HepG2 (cell line): ENCODE data around the gene DCLK1. TPM values are rescaled to one million over a fixed set of nuclear protein-coding genes. Genes with fewer than 3 reads are reported as not detected.

Experiments used
- ATAC-seq: fragments of 200-7000 bp; cut with Tn5 transposase; 3 replicates; pipeline ENCODE4 v1.9.1; 2020; ENCODE audit warnings: mild to moderate bottlenecking, moderate library complexity
- BruUV-seq: library from RNA; stranded (reverse); fragments of 400-500 nt; replicated peaks from 2 replicates; lab custom pipeline; 2021; lab: Mats Ljungman, UMichigan
- CTCF ChIA-PET: fragments of 300-600 bp; formaldehyde crosslinking; extraction: SDS; loops from one replicate; lab custom pipeline; 2021; ENCODE audit warnings: low total read pairs, inconsistent platforms, low intra/inter-chr PET ratio; lab: Yijun Ruan, JAX
- POLR2A ChIA-PET: fragments of 350-600 bp; sonication (Branson Sonifier 250); formaldehyde crosslinking; loops from one replicate; lab custom pipeline; 2020; ENCODE audit warnings: antibody characterized with exemption, inconsistent platforms; lab: Yijun Ruan, JAX
- DNase-seq: peaks from one replicate; pipeline ENCODE4 v3.0.0-alpha.2; 2015; ENCODE audit warnings: low spot score
- FAIRE-seq: peaks from 3 replicates; lab custom pipeline; 2011; peaks lifted over from hg19 to GRCh38; lab: Jason Lieb, UNC
- H2AFZ ChIP-seq: one replicate; pipeline ENCODE4 v1.6.1; 2011; ENCODE audit warnings: low read length, inconsistent platforms
- H3K27ac ChIP-seq: fragments of 300-600 bp; 3 replicates; pipeline ENCODE4 v1.8.0; 2011; ENCODE audit warnings: mixed run types, mild to moderate bottlenecking, mixed read lengths, low read length, inconsistent platforms; ENCODE audit not compliant: insufficient read depth; ENCODE audit errors: extremely low read length
- H3K27me3 ChIP-seq, 2 experiments: fragments of 200-600 bp in 1 of 2; 2 replicates in 1 of 2; 3 replicates in 1 of 2; pipeline versions ENCODE4 v1.6.0 to v1.8.0; 2011; ENCODE audit warnings: low read length in 2 of 2, mild to moderate bottlenecking in 2 of 2, moderate library complexity in 2 of 2, inconsistent platforms in 1 of 2; ENCODE audit not compliant: insufficient read depth in 2 of 2, control insufficient read depth in 1 of 2
- H3K36me3 ChIP-seq, 2 experiments: fragments of 200-600 bp in 1 of 2; replicated peaks in 1 of 2; 2 replicates in 1 of 2; 3 replicates in 1 of 2; pipeline versions ENCODE4 v1.5.1 to v1.8.0; 2011; ENCODE audit warnings: low read length in 2 of 2, inconsistent platforms in 1 of 2; ENCODE audit not compliant: insufficient read depth in 2 of 2, control insufficient read depth in 1 of 2
- H3K4me1 ChIP-seq: 2 replicates; pipeline ENCODE4 v1.5.1; 2012; ENCODE audit warnings: low read length, inconsistent platforms; ENCODE audit not compliant: insufficient read depth
- H3K4me2 ChIP-seq: 2 replicates; pipeline ENCODE4 v1.6.0; 2011; ENCODE audit warnings: low read depth, low read length, inconsistent platforms
- H3K4me3 ChIP-seq, 3 experiments: fragments of 200-600 bp in 1 of 3; sonication (generic), shearing (Covaris generic) in 1 of 3; replicated peaks in 1 of 3; 2 replicates each; pipeline ENCODE4 v1.5.1; 2011 to 2016; ENCODE audit warnings: low read length in 3 of 3, inconsistent platforms in 2 of 3, low read depth in 2 of 3, mild to moderate bottlenecking in 2 of 3, control low read depth in 1 of 3, mixed read lengths in 1 of 3; ENCODE audit not compliant: insufficient read depth in 1 of 3
- H3K79me2 ChIP-seq: one replicate; pipeline ENCODE4 v1.6.1; 2011; ENCODE audit warnings: low read length, inconsistent platforms; ENCODE audit not compliant: insufficient read depth
- H3K9ac ChIP-seq: 2 replicates; pipeline ENCODE4 v1.6.0; 2011; ENCODE audit warnings: mild to moderate bottlenecking, low read depth, low read length, inconsistent platforms; ENCODE audit not compliant: insufficient read depth
- H3K9me3 ChIP-seq: 2 replicates; pipeline ENCODE4 v1.5.1; 2012; ENCODE audit warnings: mild to moderate bottlenecking, low read length
- H4K20me1 ChIP-seq: 2 replicates; pipeline ENCODE4 v1.6.0; 2011; ENCODE audit warnings: inconsistent platforms, mild to moderate bottlenecking, low read length, moderate library complexity; ENCODE audit not compliant: insufficient read depth
- ZNF768 ChIP-seq: sonication (generic); formaldehyde crosslinking; IDR thresholded peaks from 2 replicates; pipeline ENCODE4 v1.4.0; 2020; ENCODE audit warnings: missing genetic modification reagents
- WGBS: methylation state at CpG from one replicate; pipeline ENCODE4 v1.1.6; 2017; ENCODE audit warnings: low lambda C conversion rate; 5-methylcytosine and 5-hydroxymethylcytosine counted together
- in situ Hi-C: cut with HindIII; loops from 2 replicates; pipeline ENCODE4 v1.10.0; 2017; ENCODE audit warnings: low pct_unique_long_range_greater_than_20kb; ENCODE audit not compliant: extremely low pct_ligation_motif_present
- intact Hi-C: fragments of 100-400 bp; cut with micrococcal nuclease; formaldehyde crosslinking; loops from one replicate; pipeline ENCODE4 v1.10.0; 2022; ENCODE audit not compliant: unreplicated experiment
- polyA plus RNA-seq, 8 experiments: library from polyadenylated mRNA; depleted of rRNA in 3 of 8; stranded (reverse) in 7 of 8; unstranded in 1 of 8; fragments of >200 nt; fragmentation: Illumina TruSeq in 4 of 8; extraction: Trizol in 4 of 8; gene quantifications; 2 replicates each; pipeline versions ENCODE4 v1.2.1 to v1.2.3, GENCODE V29; 2011 to 2016; ENCODE audit warnings: low read depth in 4 of 8, missing spikeins in 1 of 8, mixed read lengths in 1 of 8; ENCODE audit not compliant: insufficient read depth in 1 of 8
- total RNA-seq, 5 experiments: library from RNA; depleted of rRNA; stranded (reverse); fragments of >200 nt; fragmentation: Illumina TruSeq; extraction: Trizol; gene quantifications; 2 replicates each; pipeline ENCODE4 v1.2.3, GENCODE V29; 2016; ENCODE audit warnings: low read depth in 1 of 5
- TF ChIP-seq, protein P1 (sequence below): sonication (generic); formaldehyde crosslinking; IDR thresholded peaks from 2 replicates; pipeline ENCODE4 v1.5.0; 2020; ENCODE audit warnings: mild to moderate bottlenecking, missing genetic modification reagents, borderline replicate concordance
- TF ChIP-seq, protein P2 (sequence below): fragments of 450-650 bp; IDR thresholded peaks from 2 replicates; pipeline ENCODE4 v1.6.1; 2016

Gene DCLK1
- total and polyA plus RNA-seq, 2 of the 13 experiments (the other 11 are each of a cell fraction or from before 2014, with no cell fraction given), result not detected

DNA sequence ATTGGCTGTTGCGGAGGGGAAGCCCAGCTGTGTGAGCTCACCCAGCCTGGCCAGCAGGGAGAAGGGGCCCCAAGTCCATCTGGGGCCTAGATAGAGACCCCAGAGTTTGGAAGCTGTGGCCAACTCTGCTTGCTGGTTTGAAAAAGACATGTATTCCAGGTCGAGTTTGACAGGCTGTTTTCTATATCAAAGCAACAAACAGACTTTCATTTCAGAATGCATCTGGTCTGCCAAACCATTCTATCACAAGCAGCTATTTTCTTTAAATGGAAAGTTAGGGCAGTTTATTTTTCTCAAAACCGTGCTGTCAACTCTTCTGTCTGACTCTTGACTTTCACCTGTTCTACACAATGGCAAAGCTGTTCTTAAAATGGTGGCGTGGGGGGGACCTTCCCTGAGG is 185.8 kb downstream of the DCLK1 start (continued):
- TF ChIP-seq, protein P1, sequence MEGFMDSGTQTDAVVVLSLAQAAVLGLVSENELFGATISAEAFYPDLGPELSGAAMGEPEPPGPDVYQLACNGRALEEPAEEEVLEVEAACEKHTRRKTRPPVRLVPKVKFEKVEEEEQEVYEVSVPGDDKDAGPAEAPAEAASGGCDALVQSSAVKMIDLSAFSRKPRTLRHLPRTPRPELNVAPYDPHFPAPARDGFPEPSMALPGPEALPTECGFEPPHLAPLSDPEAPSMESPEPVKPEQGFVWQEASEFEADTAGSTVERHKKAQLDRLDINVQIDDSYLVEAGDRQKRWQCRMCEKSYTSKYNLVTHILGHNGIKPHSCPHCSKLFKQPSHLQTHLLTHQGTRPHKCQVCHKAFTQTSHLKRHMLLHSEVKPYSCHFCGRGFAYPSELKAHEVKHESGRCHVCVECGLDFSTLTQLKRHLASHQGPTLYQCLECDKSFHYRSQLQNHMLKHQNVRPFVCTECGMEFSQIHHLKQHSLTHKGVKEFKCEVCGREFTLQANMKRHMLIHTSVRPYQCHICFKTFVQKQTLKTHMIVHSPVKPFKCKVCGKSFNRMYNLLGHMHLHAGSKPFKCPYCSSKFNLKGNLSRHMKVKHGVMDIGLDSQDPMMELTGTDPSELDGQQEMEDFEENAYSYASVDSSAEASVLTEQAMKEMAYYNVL (CRISPR knock-in tag), result no peak

DNA sequence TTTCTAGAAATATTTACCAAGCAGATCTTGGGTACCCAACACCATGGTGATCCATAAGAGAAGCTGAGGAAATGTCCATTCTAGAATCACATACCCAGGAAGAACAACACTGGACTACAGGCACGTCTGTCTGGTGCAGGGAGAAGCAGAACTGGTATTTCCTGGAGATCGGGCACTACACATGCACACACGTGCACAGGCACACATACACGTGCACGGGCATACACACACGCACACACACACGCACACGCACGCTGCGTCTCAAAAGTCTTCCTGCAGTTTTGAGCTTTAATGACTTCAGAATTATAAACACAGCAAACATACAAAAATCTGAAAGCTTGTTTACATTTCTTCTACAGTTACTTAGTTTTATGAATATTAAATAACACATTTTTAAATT is 189.8 kb downstream of the DCLK1 start:
- no peaks in the 10 kb centered on the region for H3K4me1 ChIP-seq
- ATAC-seq, result no peak
- no peak overlapping the region for H3K9ac ChIP-seq
- no TSS peak for BruUV-seq
- in situ Hi-C loops, result no loop called here
- no peaks in the 10 kb centered on the region for H4K20me1 ChIP-seq
- no peaks in the 10 kb centered on the region for H3K36me3 ChIP-seq
- WGBS, result 47% methylated on average over 8 of the region's 10 CpGs
- no peak overlapping the region for H3K4me3 ChIP-seq
- H2AFZ ChIP-seq, result no peak overlapping the region
- intact Hi-C loops, result no loop called here
- POLR2A ChIA-PET, result no interaction called here
- FAIRE-seq, result no peak
- TF ChIP-seq, protein P2, sequence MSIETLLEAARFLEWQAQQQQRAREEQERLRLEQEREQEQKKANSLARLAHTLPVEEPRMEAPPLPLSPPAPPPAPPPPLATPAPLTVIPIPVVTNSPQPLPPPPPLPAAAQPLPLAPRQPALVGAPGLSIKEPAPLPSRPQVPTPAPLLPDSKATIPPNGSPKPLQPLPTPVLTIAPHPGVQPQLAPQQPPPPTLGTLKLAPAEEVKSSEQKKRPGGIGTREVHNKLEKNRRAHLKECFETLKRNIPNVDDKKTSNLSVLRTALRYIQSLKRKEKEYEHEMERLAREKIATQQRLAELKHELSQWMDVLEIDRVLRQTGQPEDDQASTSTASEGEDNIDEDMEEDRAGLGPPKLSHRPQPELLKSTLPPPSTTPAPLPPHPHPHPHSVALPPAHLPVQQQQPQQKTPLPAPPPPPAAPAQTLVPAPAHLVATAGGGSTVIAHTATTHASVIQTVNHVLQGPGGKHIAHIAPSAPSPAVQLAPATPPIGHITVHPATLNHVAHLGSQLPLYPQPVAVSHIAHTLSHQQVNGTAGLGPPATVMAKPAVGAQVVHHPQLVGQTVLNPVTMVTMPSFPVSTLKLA, result peak; percentile 96
- TF ChIP-seq ZNF768 (CRISPR knock-in tag), result no peak
- H3K27ac ChIP-seq, result no peak overlapping the region
- no peak for DNase-seq
- H3K4me2 ChIP-seq, result no peak overlapping the region
- no peaks in the 10 kb centered on the region for H3K27me3 ChIP-seq
- no peaks in the 10 kb centered on the region for H3K9me3 ChIP-seq
- CTCF ChIA-PET, result no interaction called here
- H3K79me2 ChIP-seq, result no peaks in the 10 kb centered on the region
